IPS-11a (cell line): ENCODE data around the gene SAP30L.

Experiments used
- H3K4me3 ChIP-seq: one replicate; pipeline ENCODE4 v1.5.1; 2013; ENCODE audit warnings: low read depth, low read length, control low read depth

Gene SAP30L

DNA sequence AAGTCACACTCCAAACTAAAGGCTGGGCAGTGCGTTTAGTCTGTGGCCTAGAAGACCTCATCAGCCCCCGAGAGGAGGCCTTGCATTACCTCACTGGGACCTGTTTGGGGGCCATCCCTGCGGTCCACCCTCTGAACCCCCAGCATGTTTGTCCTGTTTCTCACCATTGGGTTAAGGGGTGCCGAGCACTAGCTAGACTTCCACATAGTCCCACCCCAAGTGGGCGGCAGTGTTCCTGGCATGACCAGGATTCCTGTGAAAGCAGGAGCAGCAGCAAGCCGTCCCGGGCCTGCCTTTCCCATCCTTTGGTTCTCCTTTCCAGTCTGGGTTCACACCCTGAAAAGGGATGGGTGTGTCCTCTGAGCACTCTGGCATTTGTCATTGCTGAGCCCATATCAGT, 26.6 kb upstream of the SAP30L start:
- no peak overlapping the region for H3K4me3 ChIP-seq

DNA sequence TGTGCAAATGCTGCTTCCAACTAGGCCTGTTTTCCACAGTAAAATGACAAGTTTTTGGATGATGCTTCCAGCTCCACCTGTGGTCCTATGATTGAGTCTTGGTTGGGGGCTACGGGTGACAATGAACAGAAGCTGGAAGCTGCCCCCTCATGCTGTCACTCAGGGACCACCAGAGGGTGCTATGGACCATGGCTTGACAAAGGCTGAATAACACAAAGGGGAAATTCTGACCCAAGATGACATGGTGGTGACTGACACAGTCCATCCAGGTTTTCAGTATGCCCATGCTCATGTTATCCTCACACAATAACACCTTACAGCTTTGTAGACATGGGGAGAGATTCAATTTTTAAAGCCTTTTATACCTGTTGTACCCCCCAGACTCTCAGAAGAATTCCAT, 23.9 kb upstream of the SAP30L start:
- H3K4me3 ChIP-seq: no peak overlapping the region

DNA sequence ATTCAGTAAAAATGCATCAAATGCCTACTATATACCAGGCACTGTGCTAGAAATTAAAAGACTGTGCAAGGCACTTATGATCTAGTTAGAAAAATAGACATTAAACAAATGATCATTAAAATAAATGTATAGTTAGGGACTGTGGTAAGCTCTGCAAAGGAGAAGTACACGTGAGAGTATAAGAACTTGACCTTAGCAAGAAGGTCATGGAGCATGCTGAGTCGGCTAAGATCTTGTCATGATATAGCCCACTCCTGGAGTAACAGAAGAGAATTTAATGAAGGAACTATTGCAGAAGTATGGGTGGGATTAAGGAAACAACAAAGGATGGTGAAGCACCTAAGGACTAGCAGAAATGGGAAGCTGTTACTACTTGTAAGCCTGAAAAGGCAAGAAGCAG, 23.5 kb upstream of the SAP30L start:
- no peak overlapping the region for H3K4me3 ChIP-seq

DNA sequence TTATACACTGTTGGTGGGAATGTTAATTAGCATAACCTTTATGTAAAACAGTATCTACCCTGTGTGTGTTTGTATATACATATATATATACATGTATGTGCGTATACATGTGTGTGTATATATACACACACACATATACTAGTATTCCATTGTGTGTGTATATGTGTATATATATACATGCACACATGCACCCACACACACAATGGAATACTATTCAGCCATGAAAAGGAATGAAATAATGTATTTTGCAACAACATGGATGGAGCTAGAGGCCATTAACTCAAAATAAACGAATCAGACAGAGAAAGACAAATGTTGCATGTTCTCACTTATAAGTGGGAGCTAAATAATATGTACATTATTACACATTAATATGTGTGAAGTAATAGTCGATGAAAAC, 17.6 kb upstream of the SAP30L start:
- no peak overlapping the region for H3K4me3 ChIP-seq

DNA sequence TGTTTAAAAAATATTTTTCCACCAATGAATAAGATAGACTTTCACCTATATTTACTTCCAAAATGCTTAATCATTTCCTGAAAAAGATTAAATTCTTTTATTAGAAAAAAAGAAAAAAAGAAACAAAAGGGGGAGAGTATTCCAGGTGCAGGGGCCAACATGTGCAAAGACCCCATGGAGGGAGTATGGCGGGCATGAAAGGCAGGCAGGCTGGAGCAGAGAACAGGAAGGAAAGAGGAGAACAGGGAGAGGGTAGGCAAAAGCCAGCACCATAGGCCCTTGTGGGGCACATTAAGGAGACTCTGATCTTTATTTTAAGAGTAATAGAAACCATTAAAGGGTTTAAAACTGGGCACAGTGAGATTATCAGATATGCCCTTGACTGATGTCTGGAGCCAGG, 16.5 kb upstream of the SAP30L start:
- no peak overlapping the region for H3K4me3 ChIP-seq

DNA sequence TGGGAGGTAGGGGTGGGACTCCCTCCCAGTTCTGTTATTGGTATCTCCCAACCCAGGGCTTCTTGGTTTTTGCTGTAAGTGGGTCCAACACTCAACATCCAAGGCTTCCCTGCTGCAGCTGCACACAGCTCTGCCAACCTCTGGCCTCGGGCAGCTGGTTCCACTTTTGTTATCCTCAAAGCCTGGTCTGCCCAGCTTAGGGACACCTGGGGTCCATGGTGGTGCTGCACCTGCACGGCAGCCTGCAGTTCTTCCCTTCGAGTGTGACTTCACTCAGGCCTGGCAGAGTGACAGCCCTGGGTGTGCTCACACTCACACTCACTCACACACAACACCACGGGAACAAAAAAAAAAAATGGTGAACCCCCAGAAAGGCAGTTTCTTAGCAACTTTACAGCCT, 15.3 kb upstream of the SAP30L start:
- H3K4me3 ChIP-seq: no peak overlapping the region

DNA sequence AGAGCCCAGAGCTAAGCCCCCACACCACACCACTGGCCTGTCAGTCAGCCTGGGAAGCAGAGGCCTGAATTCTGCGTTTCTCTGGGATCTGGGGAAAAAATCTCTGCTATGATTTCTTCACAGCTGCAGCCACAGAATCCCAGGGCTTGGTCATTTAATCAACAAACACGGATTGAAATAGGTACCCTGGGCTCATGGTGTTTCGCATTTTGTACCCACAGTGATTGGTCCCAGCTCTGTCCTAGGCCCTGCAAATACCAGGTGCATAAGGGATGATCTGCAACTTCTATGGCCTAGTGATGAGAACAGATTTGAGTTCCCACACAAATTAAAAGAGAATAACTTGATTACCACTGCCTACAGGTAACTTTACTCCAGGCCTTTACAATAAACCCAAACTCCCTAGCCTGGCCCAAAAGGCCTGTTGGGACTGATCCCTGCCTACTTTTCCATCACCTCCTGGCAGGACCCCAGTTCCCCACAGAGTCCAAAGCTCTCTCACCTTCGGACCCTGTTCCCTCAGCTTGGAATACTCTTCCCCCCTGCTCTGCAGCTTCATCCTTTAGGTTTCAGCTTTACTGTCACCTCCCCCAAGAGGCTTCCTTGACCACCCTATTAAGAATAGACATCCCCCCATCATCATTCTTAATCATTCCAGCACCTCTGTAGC, 14.7 kb upstream of the SAP30L start:
- no peak overlapping the region for H3K4me3 ChIP-seq

DNA sequence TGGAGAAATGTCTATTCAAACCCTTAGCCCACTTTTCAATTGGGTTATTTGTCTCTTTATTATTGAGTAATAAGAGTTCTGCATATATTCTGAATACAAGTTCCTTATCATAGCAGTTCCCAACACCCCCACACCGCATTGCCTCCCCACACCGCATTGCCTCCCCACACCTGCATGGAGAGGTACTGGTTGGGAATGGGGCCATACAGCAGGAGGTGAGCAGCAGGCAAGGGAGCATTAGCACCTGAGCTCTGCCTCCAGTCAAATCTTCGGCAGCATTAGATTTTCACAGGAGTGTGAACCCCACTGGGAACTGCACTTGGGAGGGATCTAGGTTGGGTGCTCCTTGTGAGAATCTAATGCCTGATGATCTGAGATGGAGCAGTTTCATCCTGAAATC, 10.6 kb upstream of the SAP30L start:
- no peak overlapping the region for H3K4me3 ChIP-seq

DNA sequence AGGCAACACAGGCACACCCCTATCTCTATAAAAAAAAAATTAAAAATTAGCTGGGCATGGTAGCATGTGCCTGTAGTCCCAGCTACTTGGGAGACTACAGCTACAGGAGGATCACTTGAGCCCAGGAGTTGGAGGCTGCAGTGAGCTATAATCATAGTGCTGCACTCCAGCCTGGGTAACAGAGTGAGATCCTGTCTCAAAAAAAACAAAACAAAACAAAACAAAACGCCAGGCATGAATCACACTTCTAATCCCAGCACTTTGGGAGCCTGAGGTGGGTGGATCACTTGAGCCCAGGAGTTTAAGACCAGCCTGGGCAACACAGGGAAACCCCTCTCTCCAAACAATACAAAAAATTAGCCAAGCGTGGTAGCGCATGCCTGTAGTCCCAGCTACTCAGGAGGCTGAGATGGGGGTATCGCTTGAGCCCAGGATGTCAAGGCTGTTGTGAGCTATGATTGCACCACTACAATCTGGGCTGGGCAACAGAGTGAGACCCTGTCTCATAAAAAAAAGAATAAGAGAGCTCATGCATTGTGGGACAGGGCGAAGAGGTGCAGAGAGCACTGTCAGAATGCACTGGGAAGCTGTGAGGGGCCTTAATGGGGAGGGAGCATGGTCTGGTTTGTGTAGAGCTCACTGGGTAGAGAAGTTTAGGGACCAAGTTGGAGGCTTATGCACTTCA, 8.4 kb upstream of the SAP30L start:
- no peak overlapping the region for H3K4me3 ChIP-seq

DNA sequence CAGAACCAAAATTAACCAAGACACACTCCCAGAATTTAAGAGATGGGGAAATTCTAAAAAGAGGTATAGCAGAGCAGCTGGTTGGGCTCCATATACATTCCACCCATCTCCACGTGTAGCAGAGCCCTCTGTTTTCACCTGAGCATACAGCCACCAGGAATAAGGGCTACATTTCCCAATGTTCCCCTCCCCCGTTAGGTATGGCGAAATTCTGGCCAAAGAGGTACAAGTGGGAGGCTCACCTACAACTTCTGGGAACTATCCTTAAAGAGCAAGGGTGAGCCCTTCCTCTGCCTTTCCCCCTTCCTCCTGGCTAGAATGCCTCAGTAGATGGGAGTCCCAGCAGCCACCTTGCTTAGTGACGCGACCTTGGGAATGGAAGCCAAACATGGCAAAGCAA, 5.3 kb upstream of the SAP30L start:
- no peak overlapping the region for H3K4me3 ChIP-seq

DNA sequence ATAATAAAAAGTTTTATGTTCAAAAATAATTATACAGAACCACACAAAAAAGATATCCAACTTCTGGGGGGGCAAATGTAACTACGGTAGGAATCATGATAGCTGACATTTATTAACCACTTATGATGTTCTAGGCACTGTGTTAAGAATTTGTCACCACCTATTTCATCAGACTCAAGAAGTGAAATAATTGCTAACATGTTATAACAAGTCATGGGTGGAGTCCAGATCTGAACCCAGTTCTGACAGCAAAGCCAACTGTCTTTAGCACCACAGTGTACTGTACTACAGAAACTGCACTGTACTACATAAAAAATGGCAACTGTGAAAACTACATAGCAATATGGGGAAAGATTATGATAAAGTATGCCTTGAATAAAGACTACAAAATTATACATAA, 3.0 kb upstream of the SAP30L start:
- H3K4me3 ChIP-seq: no peak overlapping the region

DNA sequence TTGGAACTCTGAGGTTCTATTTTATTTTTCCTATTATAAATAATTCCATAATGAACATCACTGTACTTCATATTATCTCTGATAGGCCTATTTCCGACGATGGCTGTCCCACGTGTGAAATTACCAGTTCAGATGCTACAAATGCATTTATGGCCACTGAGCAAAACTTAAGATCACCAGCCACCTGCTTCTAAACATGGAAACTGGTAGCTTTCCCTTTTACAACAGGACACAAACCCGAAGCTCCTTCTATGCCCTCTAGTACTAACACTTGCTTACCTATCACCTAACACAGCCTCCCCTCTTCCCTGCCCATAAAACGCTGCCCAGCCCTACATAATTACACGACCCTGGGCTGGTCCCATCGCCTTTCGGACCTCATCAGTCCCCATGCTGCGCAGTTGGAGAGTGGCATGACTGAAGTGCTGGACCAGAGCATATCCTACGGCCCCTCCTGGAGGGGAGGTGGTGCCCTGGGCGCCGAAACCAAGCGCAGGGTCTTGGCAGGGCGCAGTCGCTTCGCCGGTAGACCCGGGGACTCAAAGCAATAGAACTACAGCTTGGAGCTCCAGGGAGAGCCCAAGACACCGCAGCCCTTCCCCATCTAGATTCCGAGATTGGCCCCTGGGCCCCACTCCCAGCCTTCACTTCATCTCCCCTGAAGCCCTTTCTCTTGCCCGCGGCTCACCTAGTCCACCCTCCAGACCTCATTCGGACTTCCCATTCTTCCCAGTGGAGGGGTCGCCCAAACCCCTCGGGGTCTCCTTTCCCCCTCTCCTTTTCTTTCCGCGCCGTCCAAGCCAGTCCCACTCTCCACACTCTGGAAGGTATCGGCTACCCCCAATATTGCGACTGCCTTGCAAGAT, 1.0 kb upstream of the SAP30L start:
- peak overlapping the region; percentile 87 for H3K4me3 ChIP-seq

DNA sequence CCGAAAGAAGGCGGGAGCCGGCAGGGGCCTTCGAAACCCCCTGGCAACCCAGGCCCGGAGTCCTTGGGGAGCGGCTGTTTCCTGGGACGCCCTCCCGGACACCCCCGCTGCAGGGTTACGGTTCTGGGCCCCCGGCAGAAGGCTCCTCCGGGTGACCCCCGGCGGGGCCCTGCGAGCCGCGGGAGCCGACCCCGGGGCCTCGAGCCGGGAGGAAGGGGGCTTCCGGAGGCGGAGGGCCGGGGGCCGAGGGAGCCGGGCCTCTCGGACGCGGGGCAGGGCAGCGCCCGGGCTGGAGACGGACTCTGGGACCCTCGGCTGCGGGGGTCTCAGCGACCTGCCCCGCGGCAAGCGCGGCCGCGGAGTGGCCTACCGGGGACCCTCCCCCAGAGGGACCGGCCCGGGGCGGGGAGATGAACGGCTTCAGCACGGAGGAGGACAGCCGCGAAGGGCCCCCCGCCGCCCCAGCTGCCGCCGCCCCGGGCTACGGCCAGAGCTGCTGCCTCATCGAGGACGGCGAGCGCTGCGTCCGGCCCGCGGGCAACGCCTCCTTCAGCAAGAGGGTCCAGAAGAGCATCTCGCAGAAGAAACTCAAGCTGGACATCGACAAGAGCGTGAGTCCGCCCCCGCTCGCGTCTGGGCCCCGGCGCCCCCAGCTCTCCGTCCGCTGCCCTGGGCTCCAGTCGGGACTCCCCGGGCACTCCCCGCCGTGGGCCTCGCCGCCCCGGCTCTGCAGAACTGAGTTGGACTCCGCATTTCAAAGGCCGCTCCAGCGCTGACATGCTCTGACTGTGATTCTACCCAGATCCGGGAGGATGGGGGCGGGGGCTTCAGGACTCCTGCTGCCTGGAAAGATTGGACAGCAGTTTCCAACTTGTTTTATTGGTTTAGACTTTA, 645 bp downstream of the SAP30L start:
- H3K4me3 ChIP-seq: peak overlapping the region; percentile 87

DNA sequence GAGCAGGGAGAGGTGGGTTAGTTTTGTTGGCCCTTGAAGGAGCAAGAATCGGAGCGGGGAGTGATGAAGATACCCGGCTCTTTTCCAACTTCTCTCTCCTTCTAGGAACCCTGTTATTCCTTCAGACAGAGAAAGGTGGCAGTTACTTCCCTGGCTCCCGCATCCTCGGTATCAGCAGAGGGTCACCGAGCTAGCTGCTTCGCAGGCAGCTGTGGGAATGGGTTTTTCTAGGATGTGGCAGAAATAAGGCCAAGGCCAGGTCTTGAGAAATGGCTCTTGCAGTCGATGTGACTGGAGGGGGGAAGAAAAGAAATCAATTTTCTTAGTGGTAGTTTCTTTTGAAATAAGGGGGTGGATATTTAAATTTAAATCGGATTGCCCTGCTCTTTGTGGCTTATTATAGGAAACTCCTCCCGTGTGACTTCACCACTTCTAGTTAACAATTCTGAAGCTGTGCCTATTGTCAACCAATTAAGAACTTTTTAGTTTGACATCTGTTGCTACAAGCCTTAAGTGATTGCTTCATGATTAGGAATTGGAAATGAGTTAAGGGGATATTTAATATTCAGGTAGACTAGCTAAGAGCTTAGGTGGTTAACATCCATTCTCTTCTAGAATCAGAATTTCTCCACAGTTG, 1.4 kb downstream of the SAP30L start:
- H3K4me3 ChIP-seq: peak overlapping the region; percentile 8

DNA sequence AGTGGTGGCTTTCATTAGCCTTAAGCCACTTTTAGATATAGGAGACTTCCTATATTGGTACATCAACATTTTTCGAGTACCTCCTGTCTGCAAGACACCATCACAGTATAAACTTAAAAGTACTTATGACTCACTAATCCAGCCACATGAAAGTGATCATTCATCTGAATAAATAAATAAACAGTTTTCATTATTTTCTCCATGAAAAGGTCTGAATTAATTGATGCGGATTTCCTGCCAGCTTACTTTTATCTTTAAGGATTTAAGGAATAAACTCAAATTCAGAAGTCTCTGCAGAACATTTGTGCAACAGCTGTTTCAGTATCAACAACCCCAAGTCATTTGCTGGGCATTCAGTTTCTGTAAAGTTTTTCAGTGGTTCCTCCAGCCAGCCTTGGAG, 4.0 kb downstream of the SAP30L start:
- H3K4me3 ChIP-seq: no peak overlapping the region

DNA sequence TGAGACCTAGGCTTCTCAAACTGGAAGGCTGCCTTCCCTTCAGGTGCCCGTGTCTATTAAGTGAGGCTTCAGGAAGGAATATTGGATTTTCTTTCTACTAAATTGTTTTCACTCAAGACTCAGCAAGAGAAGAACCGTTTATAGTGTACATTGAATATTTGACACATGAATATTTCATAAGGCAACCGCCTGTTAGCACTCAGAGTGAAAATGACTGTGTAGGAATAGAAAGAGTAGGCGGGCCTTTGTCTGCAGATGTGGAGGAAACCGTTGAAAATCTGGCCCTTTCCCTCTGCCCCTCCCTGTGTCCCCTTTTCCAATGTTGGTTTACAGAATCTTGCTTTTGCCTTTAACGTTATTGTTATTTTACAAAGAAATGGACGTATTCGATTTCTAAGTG, 6.2 kb downstream of the SAP30L start:
- no peak overlapping the region for H3K4me3 ChIP-seq

DNA sequence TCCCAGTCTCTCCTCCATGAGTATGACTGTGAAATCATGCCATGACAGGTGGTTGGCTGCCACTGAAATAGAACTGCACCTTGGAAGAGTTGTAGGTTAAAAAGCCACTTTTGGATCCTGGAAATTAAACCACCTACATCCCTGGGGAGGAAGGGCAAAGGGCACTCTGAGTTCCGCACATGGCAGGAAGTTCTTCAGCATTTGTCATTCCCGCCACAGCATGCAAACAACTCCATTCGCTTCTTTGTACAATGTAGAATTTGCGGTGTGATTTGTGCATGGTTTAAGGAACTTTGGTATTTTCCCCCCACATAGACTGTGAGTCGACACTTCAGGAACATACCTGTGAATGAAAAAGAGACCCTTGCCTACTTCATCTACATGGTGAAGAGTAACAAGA, 9.8 kb downstream of the SAP30L start:
- no peak overlapping the region for H3K4me3 ChIP-seq

DNA sequence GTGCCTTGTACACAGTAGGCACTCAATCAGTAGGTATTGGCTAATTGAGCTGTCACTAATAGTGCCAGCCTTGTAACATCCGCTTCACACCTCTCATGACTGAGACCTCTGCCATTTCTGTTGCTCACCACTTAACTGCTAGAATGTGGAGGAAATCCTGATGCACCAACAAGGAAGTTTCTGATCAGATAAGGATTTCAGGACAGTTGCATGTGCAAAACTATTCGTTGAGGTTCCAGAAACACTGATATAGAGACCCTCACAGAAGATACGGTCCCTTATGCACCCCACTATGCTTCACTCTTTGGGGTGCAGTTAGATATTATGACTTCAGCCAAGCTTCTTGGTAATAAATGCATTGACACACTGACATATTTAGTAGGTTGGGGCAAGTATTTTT, 10.7 kb downstream of the SAP30L start:
- H3K4me3 ChIP-seq: no peak overlapping the region

DNA sequence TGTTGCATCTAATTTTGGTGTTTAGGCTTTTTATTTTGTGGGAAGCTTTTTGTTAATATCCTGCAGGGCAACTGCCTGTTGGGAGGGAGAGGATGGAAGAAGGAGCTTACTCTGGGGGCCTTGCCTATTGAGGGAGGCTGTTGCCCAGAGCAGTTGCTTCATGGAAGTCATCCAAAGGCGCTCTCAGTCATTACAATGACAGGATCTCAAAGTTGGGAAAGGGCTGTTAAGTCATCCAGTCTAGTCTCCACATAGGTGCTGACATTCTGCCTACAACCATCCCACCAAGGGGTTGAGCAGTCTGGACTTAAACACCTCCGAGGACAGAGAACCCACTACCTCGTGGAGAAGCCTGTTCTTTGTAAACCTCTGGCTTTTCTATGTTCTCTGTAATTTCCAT, 13.2 kb downstream of the SAP30L start:
- H3K4me3 ChIP-seq: no peak overlapping the region

DNA sequence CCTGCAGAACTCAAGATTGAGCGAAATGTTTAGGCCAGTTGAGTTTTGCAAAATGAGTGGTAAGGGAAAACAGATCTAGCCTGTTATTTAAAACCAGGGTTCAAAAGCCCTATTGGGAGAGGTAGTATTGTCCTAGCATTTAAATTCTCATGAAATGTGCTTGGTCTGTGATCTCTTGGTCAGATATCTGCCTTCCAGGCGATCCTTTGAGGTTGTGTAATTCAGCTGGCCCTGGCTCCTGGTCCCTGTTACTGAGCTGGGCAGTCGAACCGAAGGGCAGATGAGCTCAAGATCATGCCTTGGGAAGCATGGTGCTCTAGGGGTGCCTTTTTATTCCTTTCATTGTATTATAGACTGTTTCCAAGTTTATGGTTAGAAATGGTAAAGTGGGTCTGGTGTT, 14.4 kb downstream of the SAP30L start:
- no peak overlapping the region for H3K4me3 ChIP-seq

DNA sequence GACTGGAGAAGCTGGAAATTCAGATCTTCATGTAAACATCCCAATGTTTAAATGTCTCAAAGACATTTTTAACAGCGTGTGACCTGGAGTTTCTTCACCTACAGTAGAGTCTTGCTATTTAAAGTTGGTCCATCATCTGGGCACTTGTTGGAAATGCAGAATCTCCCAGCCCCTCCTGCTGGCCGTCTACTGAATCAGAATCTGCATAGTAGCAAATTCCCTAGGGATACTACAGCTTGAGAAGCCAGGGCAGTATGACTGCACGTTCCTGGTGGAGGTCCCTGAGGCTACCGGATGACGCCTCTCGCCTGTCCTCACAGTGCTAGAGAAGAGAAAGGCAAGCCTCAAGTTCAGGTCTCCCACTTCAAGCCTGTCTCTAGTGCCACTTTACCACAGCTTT, 15.7 kb downstream of the SAP30L start:
- H3K4me3 ChIP-seq: no peak overlapping the region
